Effector memory CD4-positive, alpha-beta T cell (primary cell): ENCODE measurements around the gene AAK1.

Source experiments
- DNase-seq, 3 donors: peaks; one replicate each; pipeline ENCODE4 v3.0.0-alpha.2; 2020
- H3K27ac ChIP-seq: 2 replicates; pipeline ENCODE4 v1.7.0; 2013; ENCODE audit warnings: mild to moderate bottlenecking, low read length, moderate library complexity; ENCODE audit not compliant: insufficient read depth, poor library complexity, severe bottlenecking
- H3K27me3 ChIP-seq: replicated peaks from 2 replicates; pipeline ENCODE4 v1.7.0; 2013; ENCODE audit warnings: mild to moderate bottlenecking, low read length; ENCODE audit not compliant: insufficient read depth, control insufficient read depth, poor library complexity, severe bottlenecking
- H3K36me3 ChIP-seq: 2 replicates; pipeline ENCODE4 v1.7.0; 2013; ENCODE audit warnings: mild to moderate bottlenecking, low read length, moderate library complexity; ENCODE audit not compliant: control insufficient read depth, insufficient read depth
- H3K4me1 ChIP-seq: 2 replicates; pipeline ENCODE4 v1.7.0; 2013; ENCODE audit warnings: low read length, mild to moderate bottlenecking; ENCODE audit not compliant: control insufficient read depth, insufficient read depth, poor library complexity, severe bottlenecking
- H3K4me3 ChIP-seq: 2 replicates; pipeline ENCODE4 v1.7.0; 2013; ENCODE audit warnings: low read length, low read depth, mild to moderate bottlenecking; ENCODE audit not compliant: insufficient read depth, poor library complexity, severe bottlenecking
- H3K9me3 ChIP-seq: 2 replicates; pipeline ENCODE4 v1.7.0; 2013; ENCODE audit warnings: mild to moderate bottlenecking, low read length, moderate library complexity; ENCODE audit not compliant: control insufficient read depth

The AAK1 gene

GRCh38 chr2:69495861-69496260 is 147.7 kb downstream of the AAK1 start:
- no peak overlapping the region for H3K4me3 ChIP-seq
- no peak for DNase-seq
- no peaks in the 10 kb centered on the region for H3K9me3 ChIP-seq
- H3K27ac ChIP-seq: no peak overlapping the region
- H3K36me3 ChIP-seq: peaks cover 43% of the 10 kb centered on the region
- no peaks in the 10 kb centered on the region for H3K27me3 ChIP-seq
- H3K4me1 ChIP-seq: no peaks in the 10 kb centered on the region

GRCh38 chr2:69495008-69495407 is 148.5 kb downstream of the AAK1 start:
- H3K9me3 ChIP-seq: no peaks in the 10 kb centered on the region
- no peaks in the 10 kb centered on the region for H3K27me3 ChIP-seq
- DNase-seq: no peak
- no peak overlapping the region for H3K27ac ChIP-seq
- no peaks in the 10 kb centered on the region for H3K4me1 ChIP-seq
- H3K4me3 ChIP-seq: no peak overlapping the region
- H3K36me3 ChIP-seq: peaks cover 42% of the 10 kb centered on the region

- H3K9me3 ChIP-seq: no peaks in the 10 kb centered on the region
- H3K4me3 ChIP-seq: no peak overlapping the region
- H3K27me3 ChIP-seq: no peaks in the 10 kb centered on the region
- H3K27ac ChIP-seq: no peak overlapping the region
- H3K4me1 ChIP-seq: no peaks in the 10 kb centered on the region
- DNase-seq: no peak
- peaks cover 45% of the 10 kb centered on the region for H3K36me3 ChIP-seq
Measured at GRCh38 chr2:69494126-69494525, 149.4 kb downstream of the AAK1 start.

GRCh38 chr2:69493268-69493667 is 150.3 kb downstream of the AAK1 start:
- no peak overlapping the region for H3K4me3 ChIP-seq
- H3K36me3 ChIP-seq: peaks cover 43% of the 10 kb centered on the region
- H3K9me3 ChIP-seq: no peaks in the 10 kb centered on the region
- no peaks in the 10 kb centered on the region for H3K4me1 ChIP-seq
- H3K27ac ChIP-seq: no peak overlapping the region
- H3K27me3 ChIP-seq: no peaks in the 10 kb centered on the region
- no peak for DNase-seq

GRCh38 chr2:69491864-69492263 is 151.7 kb downstream of the AAK1 start:
- H3K4me1 ChIP-seq: no peaks in the 10 kb centered on the region
- no peak for DNase-seq
- no peaks in the 10 kb centered on the region for H3K9me3 ChIP-seq
- peaks cover 39% of the 10 kb centered on the region for H3K36me3 ChIP-seq
- H3K27ac ChIP-seq: no peak overlapping the region
- H3K27me3 ChIP-seq: no peaks in the 10 kb centered on the region
- H3K4me3 ChIP-seq: no peak overlapping the region

- no peaks in the 10 kb centered on the region for H3K4me1 ChIP-seq
- DNase-seq: no peak
- no peak overlapping the region for H3K4me3 ChIP-seq
- H3K27ac ChIP-seq: no peak overlapping the region
- H3K9me3 ChIP-seq: no peaks in the 10 kb centered on the region
- H3K27me3 ChIP-seq: no peaks in the 10 kb centered on the region
- H3K36me3 ChIP-seq: peaks cover 36% of the 10 kb centered on the region
Measured at GRCh38 chr2:69490486-69490885, 153.1 kb downstream of the AAK1 start.

- H3K27ac ChIP-seq: no peak overlapping the region
- DNase-seq: no peak
- no peak overlapping the region for H3K4me3 ChIP-seq
- no peaks in the 10 kb centered on the region for H3K27me3 ChIP-seq
- peaks cover 30% of the 10 kb centered on the region for H3K36me3 ChIP-seq
- no peaks in the 10 kb centered on the region for H3K4me1 ChIP-seq
- H3K9me3 ChIP-seq: no peaks in the 10 kb centered on the region
Measured at GRCh38 chr2:69489793-69490192, 153.7 kb downstream of the AAK1 start.

GRCh38 chr2:69483696-69484095 is 159.8 kb downstream of the AAK1 start:
- no peaks in the 10 kb centered on the region for H3K4me1 ChIP-seq
- peaks cover 34% of the 10 kb centered on the region for H3K36me3 ChIP-seq
- no peak for DNase-seq
- no peaks in the 10 kb centered on the region for H3K27me3 ChIP-seq
- H3K4me3 ChIP-seq: no peak overlapping the region
- no peaks in the 10 kb centered on the region for H3K9me3 ChIP-seq
- H3K27ac ChIP-seq: no peak overlapping the region

- DNase-seq: no peak
- H3K4me1 ChIP-seq: no peaks in the 10 kb centered on the region
- no peak overlapping the region for H3K4me3 ChIP-seq
- H3K27me3 ChIP-seq: no peaks in the 10 kb centered on the region
- H3K9me3 ChIP-seq: no peaks in the 10 kb centered on the region
- H3K27ac ChIP-seq: no peak overlapping the region
- H3K36me3 ChIP-seq: peaks cover 31% of the 10 kb centered on the region
Measured at GRCh38 chr2:69483024-69483423, 160.5 kb downstream of the AAK1 start.

GRCh38 chr2:69482471-69482870 is 161.1 kb downstream of the AAK1 start:
- Histone ChIP-seq H3K4me3 (no peak overlapping the region), H3K27me3 (no peaks in the 10 kb centered on the region), H3K4me1 (no peaks in the 10 kb centered on the region), H3K9me3 (no peaks in the 10 kb centered on the region), H3K27ac (no peak overlapping the region), H3K36me3 (peaks cover 31% of the 10 kb centered on the region)
- no peak for DNase-seq

GRCh38 chr2:69481421-69481820 is 162.1 kb downstream of the AAK1 start:
- no peak for DNase-seq
- H3K9me3 ChIP-seq: no peaks in the 10 kb centered on the region
- peaks cover 31% of the 10 kb centered on the region for H3K36me3 ChIP-seq
- H3K4me3 ChIP-seq: no peak overlapping the region
- no peak overlapping the region for H3K27ac ChIP-seq
- no peaks in the 10 kb centered on the region for H3K27me3 ChIP-seq
- H3K4me1 ChIP-seq: no peaks in the 10 kb centered on the region
